ENCODE measurements around the gene PNRC1. TPM values are rescaled to one million over a fixed set of nuclear protein-coding genes. Genes with fewer than 3 reads are reported as not detected.

The PNRC1 gene
- polyA plus RNA-seq, 1 experiment: 22.6 TPM

GRCh38 chr6:89045011-89045387 is 35.6 kb upstream of the PNRC1 start:
- no peak for TF ChIP-seq CTCF (IDR thresholded peaks at IDR 0.05; ENCODE audit: low read depth, low read length)
- no peak overlapping the region for H3K27ac ChIP-seq (ENCODE audit: low read depth, low read length)
- no peak for DNase-seq (ENCODE audit: low read depth, low spot score)
- no peaks in the 10 kb centered on the region for H3K27me3 ChIP-seq (ENCODE audit: control insufficient read depth, insufficient read depth, low read length)
- H3K4me3 ChIP-seq (ENCODE audit: low read depth, low read length): no peak overlapping the region
- ChIA-PET POLR2A (no interaction called here), CTCF (no interaction called here)
- no peaks in the 10 kb centered on the region for H3K9me3 ChIP-seq (ENCODE audit: control insufficient read depth, insufficient read depth, low read length)

- POLR2A ChIA-PET: no interaction called here
- no peak for TF ChIP-seq CTCF (IDR thresholded peaks at IDR 0.05; ENCODE audit: low read depth, low read length)
- Histone ChIP-seq H3K27ac (ENCODE audit: low read depth, low read length) (no peak overlapping the region), H3K4me3 (ENCODE audit: low read depth, low read length) (no peak overlapping the region), H3K27me3 (ENCODE audit: control insufficient read depth, insufficient read depth, low read length) (no peaks in the 10 kb centered on the region), H3K9me3 (ENCODE audit: control insufficient read depth, insufficient read depth, low read length) (no peaks in the 10 kb centered on the region)
- CTCF ChIA-PET: no interaction called here
- DNase-seq (ENCODE audit: low read depth, low spot score): no peak
These were observed 35.0 kb upstream of the PNRC1 start for GRCh38 chr6:89045576-89045975.

- Histone ChIP-seq H3K4me3 (ENCODE audit: low read depth, low read length) (no peak overlapping the region), H3K9me3 (ENCODE audit: control insufficient read depth, insufficient read depth, low read length) (no peaks in the 10 kb centered on the region), H3K27me3 (ENCODE audit: control insufficient read depth, insufficient read depth, low read length) (no peaks in the 10 kb centered on the region), H3K27ac (ENCODE audit: low read depth, low read length) (no peak overlapping the region)
- ChIA-PET POLR2A (no interaction called here), CTCF (interaction anchor here (1.9 kb wide), 1 partner anchor 65 kb away, joined by 4 read pairs; no protein-coding TSS in a partner anchor)
- no peak for DNase-seq (ENCODE audit: low read depth, low spot score)
- TF ChIP-seq CTCF (IDR thresholded peaks at IDR 0.05; ENCODE audit: low read depth, low read length): no peak
These were observed 33.1 kb upstream of the PNRC1 start for GRCh38 chr6:89047473-89047872.

- Histone ChIP-seq H3K27me3 (ENCODE audit: control insufficient read depth, insufficient read depth, low read length) (no peaks in the 10 kb centered on the region), H3K27ac (ENCODE audit: low read depth, low read length) (no peak overlapping the region), H3K9me3 (ENCODE audit: control insufficient read depth, insufficient read depth, low read length) (no peaks in the 10 kb centered on the region), H3K4me3 (ENCODE audit: low read depth, low read length) (no peak overlapping the region)
- DNase-seq (ENCODE audit: low read depth, low spot score): no peak
- TF ChIP-seq CTCF (IDR thresholded peaks at IDR 0.05; ENCODE audit: low read depth, low read length): no peak
- POLR2A ChIA-PET: no interaction called here
- CTCF ChIA-PET: no interaction called here
These were observed 32.1 kb upstream of the PNRC1 start for GRCh38 chr6:89048288-89048923.

- no peaks in the 10 kb centered on the region for H3K9me3 ChIP-seq (ENCODE audit: control insufficient read depth, insufficient read depth, low read length)
- no peak for TF ChIP-seq CTCF (IDR thresholded peaks at IDR 0.05; ENCODE audit: low read depth, low read length)
- H3K4me3 ChIP-seq (ENCODE audit: low read depth, low read length): no peak overlapping the region
- no peaks in the 10 kb centered on the region for H3K27me3 ChIP-seq (ENCODE audit: control insufficient read depth, insufficient read depth, low read length)
- ChIA-PET POLR2A (no interaction called here), CTCF (interaction anchor here (0.6 kb wide), 1 partner anchor 230 kb away, joined by 4 read pairs; no protein-coding TSS in a partner anchor)
- no peak for DNase-seq (ENCODE audit: low read depth, low spot score)
- H3K27ac ChIP-seq (ENCODE audit: low read depth, low read length): no peak overlapping the region
These were observed 31.6 kb upstream of the PNRC1 start for GRCh38 chr6:89048985-89049384.

Data from AG04450 (cell line).